WTC11 (cell line): ENCODE results near the gene KRT79. TPM values are rescaled to one million over a fixed set of nuclear protein-coding genes. Genes with fewer than 3 reads are reported as not detected.

Source experiments
- ATAC-seq: fragments of 200-7000 bp; cut with Tn5 transposase; 2 replicates; pipeline ENCODE4 v1.10.0; 2021; ENCODE audit warnings: mild to moderate bottlenecking, moderate library complexity
- CTCF ChIA-PET: fragments of 300-600 bp; sonication (Branson Sonifier 250); formaldehyde crosslinking; loops from one replicate; lab custom pipeline; 2021; ENCODE audit warnings: antibody characterized with exemption; lab: Charles Lee
- POLR2A ChIA-PET: fragments of 350-600 bp; sonication (Branson Sonifier 250); formaldehyde crosslinking; loops from one replicate; lab custom pipeline; 2021; ENCODE audit warnings: antibody characterized with exemption; lab: Charles Lee
- DNase-seq: peaks from one replicate; pipeline ENCODE4 v3.0.0; 2021; ENCODE audit warnings: low spot score
- H3K27ac Mint-ChIP-seq: 2 replicates; pipeline ENCODE4 v1.8.0; 2021; ENCODE audit warnings: mixed read lengths
- H3K27me3 Mint-ChIP-seq: 2 replicates; pipeline ENCODE4 v1.8.0; 2021; ENCODE audit warnings: low read depth, mild to moderate bottlenecking, moderate library complexity, mixed read lengths
- H3K36me3 Mint-ChIP-seq: 2 replicates; pipeline ENCODE4 v1.8.0; 2021; ENCODE audit warnings: mixed read lengths
- H3K4me1 Mint-ChIP-seq: 2 replicates; pipeline ENCODE4 v1.8.0; 2022; ENCODE audit warnings: mixed read lengths
- H3K4me3 Mint-ChIP-seq: 2 replicates; pipeline ENCODE4 v1.8.0; 2021; ENCODE audit warnings: mild to moderate bottlenecking, moderate library complexity, mixed read lengths
- H3K9me3 Mint-ChIP-seq: 2 replicates; pipeline ENCODE4 v1.8.0; 2021; ENCODE audit warnings: mixed read lengths
- CBFB ChIP-seq: sonication (generic); formaldehyde crosslinking; IDR thresholded peaks from 2 replicates; pipeline ENCODE4 v1.8.1; 2022; ENCODE audit warnings: mild to moderate bottlenecking, low read depth, missing genetic modification reagents
- CREB1 ChIP-seq: sonication (generic); formaldehyde crosslinking; IDR thresholded peaks from 2 replicates; pipeline ENCODE4 v1.8.0; 2023; ENCODE audit warnings: mild to moderate bottlenecking, missing genetic modification reagents
- ELF4 ChIP-seq: sonication (generic); formaldehyde crosslinking; IDR thresholded peaks from 2 replicates; pipeline ENCODE4 v1.8.1; 2022; ENCODE audit warnings: low read depth, mild to moderate bottlenecking, moderate library complexity, missing genetic modification reagents
- EMX1 ChIP-seq: fragments of 250-450 bp; sonication (Bioruptor Pico); IDR thresholded peaks from 2 replicates; pipeline ENCODE4 v1.8.0; 2021; ENCODE audit warnings: mild to moderate bottlenecking
- FOXP1 ChIP-seq: sonication (generic); formaldehyde crosslinking; IDR thresholded peaks from 2 replicates; pipeline ENCODE4 v1.8.0; 2022; ENCODE audit warnings: missing genetic modification reagents, mild to moderate bottlenecking, moderate library complexity, borderline replicate concordance
- IRF2 ChIP-seq: sonication (generic); formaldehyde crosslinking; IDR thresholded peaks from 2 replicates; pipeline ENCODE4 v1.8.0; 2022; ENCODE audit warnings: low read depth, missing genetic modification reagents, borderline replicate concordance
- JUN ChIP-seq: sonication (generic); formaldehyde crosslinking; IDR thresholded peaks from 2 replicates; pipeline ENCODE4 v1.8.0; 2023; ENCODE audit warnings: mild to moderate bottlenecking, missing genetic modification reagents
- MYBL2 ChIP-seq: sonication (generic); formaldehyde crosslinking; IDR thresholded peaks from 2 replicates; pipeline ENCODE4 v1.8.1; 2023; ENCODE audit warnings: mild to moderate bottlenecking, moderate library complexity, missing genetic modification reagents
- NFE2L1 ChIP-seq: sonication (generic); formaldehyde crosslinking; IDR thresholded peaks from 2 replicates; pipeline ENCODE4 v1.8.1; 2023; ENCODE audit warnings: missing genetic modification reagents
- NR2C2 ChIP-seq: sonication (generic); formaldehyde crosslinking; IDR thresholded peaks from 2 replicates; pipeline ENCODE4 v1.8.0; 2022; ENCODE audit warnings: mild to moderate bottlenecking, missing genetic modification reagents
- OVOL2 ChIP-seq: fragments of 250-450 bp; sonication (Bioruptor Pico); IDR thresholded peaks from 2 replicates; pipeline ENCODE4 v1.9.0; 2021; ENCODE audit warnings: mild to moderate bottlenecking, borderline replicate concordance
- PRRX2 ChIP-seq: fragments of 250-450 bp; sonication (Bioruptor Pico); IDR thresholded peaks from 2 replicates; pipeline ENCODE4 v1.8.0; 2021; ENCODE audit warnings: mild to moderate bottlenecking
- SMAD3 ChIP-seq: sonication (generic); formaldehyde crosslinking; IDR thresholded peaks from 2 replicates; pipeline ENCODE4 v1.8.0; 2022; ENCODE audit warnings: missing genetic modification reagents, mild to moderate bottlenecking, borderline replicate concordance
- SMAD4 ChIP-seq: sonication (generic); formaldehyde crosslinking; IDR thresholded peaks from 2 replicates; pipeline ENCODE4 v1.8.0; 2022; ENCODE audit warnings: mild to moderate bottlenecking, missing genetic modification reagents
- SOX15 ChIP-seq: fragments of 250-450 bp; sonication (Bioruptor Pico); IDR thresholded peaks from 2 replicates; pipeline ENCODE4 v1.9.0; 2021; ENCODE audit warnings: mild to moderate bottlenecking
- SP1 ChIP-seq: sonication (generic); formaldehyde crosslinking; conservative IDR thresholded peaks from 2 replicates; pipeline ENCODE4 v1.8.1; 2022; ENCODE audit warnings: missing genetic modification reagents
- TP53 ChIP-seq: sonication (generic); formaldehyde crosslinking; IDR thresholded peaks from 2 replicates; pipeline ENCODE4 v1.8.1; 2023; ENCODE audit warnings: mild to moderate bottlenecking, missing genetic modification reagents
- ZNF138 ChIP-seq: sonication (generic); formaldehyde crosslinking; conservative IDR thresholded peaks from 2 replicates; pipeline ENCODE4 v1.8.1; 2022; ENCODE audit warnings: mild to moderate bottlenecking, moderate library complexity, missing genetic modification reagents
- ZNF317 ChIP-seq: sonication (generic); formaldehyde crosslinking; IDR thresholded peaks from 2 replicates; pipeline ENCODE4 v1.8.1; 2023; ENCODE audit warnings: low read depth, mild to moderate bottlenecking, moderate library complexity, missing genetic modification reagents, borderline replicate concordance
- ZNF671 ChIP-seq: fragments of 250-450 bp; sonication (Bioruptor Pico); IDR thresholded peaks from 2 replicates; pipeline ENCODE4 v1.8.0; 2021; ENCODE audit warnings: mild to moderate bottlenecking
- total RNA-seq: library from RNA; stranded (reverse); gene quantifications from 3 replicates; pipeline ENCODE4 v1.2.3, GENCODE V29; 2021
- TF ChIP-seq, protein P1 (sequence below): sonication (generic); formaldehyde crosslinking; IDR thresholded peaks from 2 replicates; pipeline ENCODE4 v1.8.1; 2023; ENCODE audit warnings: mild to moderate bottlenecking, missing genetic modification reagents
- TF ChIP-seq, protein P2 (sequence below): sonication (generic); formaldehyde crosslinking; IDR thresholded peaks from 2 replicates; pipeline ENCODE4 v1.8.0; 2022; ENCODE audit warnings: mild to moderate bottlenecking, missing genetic modification reagents
- TF ChIP-seq, protein P3 (sequence below): sonication (generic); formaldehyde crosslinking; IDR thresholded peaks from 2 replicates; pipeline ENCODE4 v1.8.1; 2023; ENCODE audit warnings: mild to moderate bottlenecking, missing genetic modification reagents, moderate library complexity
- TF ChIP-seq, protein P4 (sequence below): fragments of 250-450 bp; sonication (Bioruptor Pico); IDR thresholded peaks from 2 replicates; pipeline ENCODE4 v1.9.0; 2021; ENCODE audit warnings: mild to moderate bottlenecking, borderline replicate concordance
- TF ChIP-seq, protein P5 (sequence below): sonication (generic); formaldehyde crosslinking; conservative IDR thresholded peaks from 2 replicates; pipeline ENCODE4 v1.8.1; 2022; ENCODE audit warnings: mild to moderate bottlenecking, missing genetic modification reagents
- TF ChIP-seq, protein P6 (sequence below): fragments of 250-450 bp; sonication (Bioruptor Pico); IDR thresholded peaks from 2 replicates; pipeline ENCODE4 v2.1.2; 2022; ENCODE audit warnings: mild to moderate bottlenecking, moderate library complexity

Gene KRT79
- total RNA-seq, 1 experiment from 2014 or later = not detected

DNA sequence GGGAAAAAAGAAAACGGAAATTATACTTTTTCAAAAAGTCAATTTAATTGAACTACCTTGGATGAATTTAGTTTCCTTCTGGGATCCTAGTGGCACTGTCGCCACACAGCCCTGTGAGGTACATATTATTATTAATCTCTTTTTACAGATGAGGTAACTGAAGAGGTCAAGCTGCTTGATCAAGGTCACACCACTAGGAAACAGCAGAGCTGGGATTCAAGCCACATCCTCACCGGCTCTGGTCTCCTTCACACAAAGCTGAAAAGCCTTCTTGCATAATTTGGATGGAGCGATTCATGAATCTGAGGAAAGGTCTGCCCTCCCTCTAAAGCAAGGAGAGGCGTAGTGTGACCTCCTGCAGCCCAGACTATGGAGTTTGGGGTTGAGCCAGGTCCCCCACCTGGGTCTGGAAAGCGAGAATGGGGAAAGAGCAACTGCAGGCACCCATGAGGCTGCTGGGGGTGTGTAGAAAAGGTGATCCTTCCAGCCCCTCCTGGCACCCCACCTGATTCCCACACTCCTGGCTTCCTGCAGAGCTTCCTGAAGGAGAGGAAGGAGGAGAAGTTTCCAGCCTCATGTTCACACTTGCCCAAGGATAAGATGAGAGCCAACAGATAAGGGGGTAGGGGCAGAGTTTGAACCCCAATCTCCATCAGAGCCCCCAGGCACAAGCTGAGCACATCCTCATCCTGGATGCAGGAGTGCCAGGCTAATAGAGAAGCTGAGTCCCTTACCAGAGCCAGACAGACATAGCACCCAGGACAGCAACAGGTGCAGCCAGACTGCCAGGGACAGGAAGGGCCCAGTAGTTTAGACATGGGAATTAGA lies 3.9 kb upstream of the KRT79 start (continued):
- TF ChIP-seq EMX1 (CRISPR knock-in tag) (no peak), SOX15 (CRISPR knock-in tag) (no peak), SMAD4 (no peak), JUN (no peak), SMAD3 (no peak), OVOL2 (CRISPR knock-in tag) (no peak), NR2C2 (no peak), ZNF671 (CRISPR knock-in tag) (no peak), ZNF317 (CRISPR knock-in tag) (no peak)
- TF ChIP-seq, protein P1, sequence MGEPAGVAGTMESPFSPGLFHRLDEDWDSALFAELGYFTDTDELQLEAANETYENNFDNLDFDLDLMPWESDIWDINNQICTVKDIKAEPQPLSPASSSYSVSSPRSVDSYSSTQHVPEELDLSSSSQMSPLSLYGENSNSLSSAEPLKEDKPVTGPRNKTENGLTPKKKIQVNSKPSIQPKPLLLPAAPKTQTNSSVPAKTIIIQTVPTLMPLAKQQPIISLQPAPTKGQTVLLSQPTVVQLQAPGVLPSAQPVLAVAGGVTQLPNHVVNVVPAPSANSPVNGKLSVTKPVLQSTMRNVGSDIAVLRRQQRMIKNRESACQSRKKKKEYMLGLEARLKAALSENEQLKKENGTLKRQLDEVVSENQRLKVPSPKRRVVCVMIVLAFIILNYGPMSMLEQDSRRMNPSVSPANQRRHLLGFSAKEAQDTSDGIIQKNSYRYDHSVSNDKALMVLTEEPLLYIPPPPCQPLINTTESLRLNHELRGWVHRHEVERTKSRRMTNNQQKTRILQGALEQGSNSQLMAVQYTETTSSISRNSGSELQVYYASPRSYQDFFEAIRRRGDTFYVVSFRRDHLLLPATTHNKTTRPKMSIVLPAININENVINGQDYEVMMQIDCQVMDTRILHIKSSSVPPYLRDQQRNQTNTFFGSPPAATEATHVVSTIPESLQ = no peak
- TF ChIP-seq, protein P2, sequence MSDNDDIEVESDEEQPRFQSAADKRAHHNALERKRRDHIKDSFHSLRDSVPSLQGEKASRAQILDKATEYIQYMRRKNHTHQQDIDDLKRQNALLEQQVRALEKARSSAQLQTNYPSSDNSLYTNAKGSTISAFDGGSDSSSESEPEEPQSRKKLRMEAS (CRISPR knock-in tag) = no peak
- TF ChIP-seq, protein P3, sequence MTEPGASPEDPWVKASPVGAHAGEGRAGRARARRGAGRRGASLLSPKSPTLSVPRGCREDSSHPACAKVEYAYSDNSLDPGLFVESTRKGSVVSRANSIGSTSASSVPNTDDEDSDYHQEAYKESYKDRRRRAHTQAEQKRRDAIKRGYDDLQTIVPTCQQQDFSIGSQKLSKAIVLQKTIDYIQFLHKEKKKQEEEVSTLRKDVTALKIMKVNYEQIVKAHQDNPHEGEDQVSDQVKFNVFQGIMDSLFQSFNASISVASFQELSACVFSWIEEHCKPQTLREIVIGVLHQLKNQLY (CRISPR knock-in tag) = no peak
- TF ChIP-seq, protein P4, sequence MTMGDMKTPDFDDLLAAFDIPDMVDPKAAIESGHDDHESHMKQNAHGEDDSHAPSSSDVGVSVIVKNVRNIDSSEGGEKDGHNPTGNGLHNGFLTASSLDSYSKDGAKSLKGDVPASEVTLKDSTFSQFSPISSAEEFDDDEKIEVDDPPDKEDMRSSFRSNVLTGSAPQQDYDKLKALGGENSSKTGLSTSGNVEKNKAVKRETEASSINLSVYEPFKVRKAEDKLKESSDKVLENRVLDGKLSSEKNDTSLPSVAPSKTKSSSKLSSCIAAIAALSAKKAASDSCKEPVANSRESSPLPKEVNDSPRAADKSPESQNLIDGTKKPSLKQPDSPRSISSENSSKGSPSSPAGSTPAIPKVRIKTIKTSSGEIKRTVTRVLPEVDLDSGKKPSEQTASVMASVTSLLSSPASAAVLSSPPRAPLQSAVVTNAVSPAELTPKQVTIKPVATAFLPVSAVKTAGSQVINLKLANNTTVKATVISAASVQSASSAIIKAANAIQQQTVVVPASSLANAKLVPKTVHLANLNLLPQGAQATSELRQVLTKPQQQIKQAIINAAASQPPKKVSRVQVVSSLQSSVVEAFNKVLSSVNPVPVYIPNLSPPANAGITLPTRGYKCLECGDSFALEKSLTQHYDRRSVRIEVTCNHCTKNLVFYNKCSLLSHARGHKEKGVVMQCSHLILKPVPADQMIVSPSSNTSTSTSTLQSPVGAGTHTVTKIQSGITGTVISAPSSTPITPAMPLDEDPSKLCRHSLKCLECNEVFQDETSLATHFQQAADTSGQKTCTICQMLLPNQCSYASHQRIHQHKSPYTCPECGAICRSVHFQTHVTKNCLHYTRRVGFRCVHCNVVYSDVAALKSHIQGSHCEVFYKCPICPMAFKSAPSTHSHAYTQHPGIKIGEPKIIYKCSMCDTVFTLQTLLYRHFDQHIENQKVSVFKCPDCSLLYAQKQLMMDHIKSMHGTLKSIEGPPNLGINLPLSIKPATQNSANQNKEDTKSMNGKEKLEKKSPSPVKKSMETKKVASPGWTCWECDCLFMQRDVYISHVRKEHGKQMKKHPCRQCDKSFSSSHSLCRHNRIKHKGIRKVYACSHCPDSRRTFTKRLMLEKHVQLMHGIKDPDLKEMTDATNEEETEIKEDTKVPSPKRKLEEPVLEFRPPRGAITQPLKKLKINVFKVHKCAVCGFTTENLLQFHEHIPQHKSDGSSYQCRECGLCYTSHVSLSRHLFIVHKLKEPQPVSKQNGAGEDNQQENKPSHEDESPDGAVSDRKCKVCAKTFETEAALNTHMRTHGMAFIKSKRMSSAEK (CRISPR knock-in tag) = no peak

DNA sequence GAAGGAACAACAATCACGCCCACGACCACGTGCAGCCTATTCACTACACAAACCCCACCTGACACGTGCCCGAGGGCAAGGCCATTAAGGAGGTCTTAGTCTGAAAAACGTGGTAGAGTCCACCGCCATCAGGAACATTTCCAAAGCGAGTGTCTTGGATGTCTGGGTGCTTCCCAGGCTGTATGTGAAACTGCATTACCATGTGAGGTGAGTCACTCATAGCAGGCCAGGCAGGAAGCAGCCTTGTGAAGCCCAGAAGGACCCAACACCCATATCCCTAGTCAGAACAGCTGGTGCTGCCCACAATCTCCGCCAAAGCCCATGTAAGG lies 3.3 kb upstream of the KRT79 start:
- H3K4me1 Mint-ChIP-seq = no peaks in the 10 kb centered on the region
- no peaks in the 10 kb centered on the region for H3K36me3 Mint-ChIP-seq
- ATAC-seq (no peak), DNase-seq (no peak)
- no peak overlapping the region for H3K4me3 Mint-ChIP-seq
- H3K27me3 Mint-ChIP-seq = peaks cover 5% of the 10 kb centered on the region; the same call in 1 of the 2 replicates
- H3K27ac Mint-ChIP-seq = no peak overlapping the region
- POLR2A ChIA-PET = no interaction called here
- CTCF ChIA-PET = interaction anchor here (0.9 to 1.3 kb wide), 2 partner anchors 33 to 43 kb away, joined by 4 to 5 read pairs; no protein-coding TSS in a partner anchor
- H3K9me3 Mint-ChIP-seq = no peaks in the 10 kb centered on the region
- no peak for TF ChIP-seq IRF2
- TF ChIP-seq ELF4 (CRISPR knock-in tag) = no peak
- TF ChIP-seq, protein P5, sequence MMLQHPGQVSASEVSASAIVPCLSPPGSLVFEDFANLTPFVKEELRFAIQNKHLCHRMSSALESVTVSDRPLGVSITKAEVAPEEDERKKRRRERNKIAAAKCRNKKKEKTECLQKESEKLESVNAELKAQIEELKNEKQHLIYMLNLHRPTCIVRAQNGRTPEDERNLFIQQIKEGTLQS (CRISPR knock-in tag) = no peak
- TF ChIP-seq, protein P1 = no peak
- TF ChIP-seq MYBL2 = no peak
- TF ChIP-seq, protein P6, sequence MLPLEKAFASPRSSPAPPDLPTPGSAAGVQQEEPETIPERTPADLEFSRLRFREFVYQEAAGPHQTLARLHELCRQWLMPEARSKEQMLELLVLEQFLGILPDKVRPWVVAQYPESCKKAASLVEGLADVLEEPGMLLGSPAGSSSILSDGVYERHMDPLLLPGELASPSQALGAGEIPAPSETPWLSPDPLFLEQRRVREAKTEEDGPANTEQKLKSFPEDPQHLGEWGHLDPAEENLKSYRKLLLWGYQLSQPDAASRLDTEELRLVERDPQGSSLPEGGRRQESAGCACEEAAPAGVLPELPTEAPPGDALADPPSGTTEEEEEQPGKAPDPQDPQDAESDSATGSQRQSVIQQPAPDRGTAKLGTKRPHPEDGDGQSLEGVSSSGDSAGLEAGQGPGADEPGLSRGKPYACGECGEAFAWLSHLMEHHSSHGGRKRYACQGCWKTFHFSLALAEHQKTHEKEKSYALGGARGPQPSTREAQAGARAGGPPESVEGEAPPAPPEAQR (CRISPR knock-in tag) = no peak
- no peak for TF ChIP-seq PRRX2
- TF ChIP-seq ZNF138 (CRISPR knock-in tag) = no peak
- TF ChIP-seq TP53 (CRISPR knock-in tag) = no peak
- no peak for TF ChIP-seq CREB1 (CRISPR knock-in tag)
- TF ChIP-seq FOXP1 = no peak
- no peak for TF ChIP-seq SP1 (CRISPR knock-in tag)
- TF ChIP-seq, protein P3 (CRISPR knock-in tag) = no peak
- TF ChIP-seq CBFB = no peak
- TF ChIP-seq NFE2L1 = no peak
